ENCODE results near the gene MATCAP1. TPM values are rescaled to one million over a fixed set of nuclear protein-coding genes. Genes with fewer than 3 reads are reported as not detected.

Gene MATCAP1
- total RNA-seq, 2 experiments from 2014 or later: 47.5 to 51.4 TPM

GRCh38 chr16:67186550-67186950 lies 2.8 kb upstream of the MATCAP1 start:
- Mint-ChIP-seq H3K9me3 (no peaks in the 10 kb centered on the region), H3K4me3 (no peak overlapping the region), H3K36me3 (ENCODE audit: low read depth) (no peaks in the 10 kb centered on the region), H3K27me3 (peaks cover 7% of the 10 kb centered on the region), H3K4me1 (peaks cover 20% of the 10 kb centered on the region), H3K27ac (no peak overlapping the region)
- ChIA-PET POLR2A (interaction anchor here (0.6 kb wide), 1 partner anchor 152 kb away, joined by 10 read pairs; no protein-coding TSS in a partner anchor), CTCF (interaction anchor here (0.8 to 1.4 kb wide), 3 partner anchors 169 to 201 kb away, joined by 3 read pairs; no protein-coding TSS in a partner anchor)
- no peak for DNase-seq

GRCh38 chr16:67185651-67186134 lies 1.9 kb upstream of the MATCAP1 start:
- ChIA-PET CTCF (interaction anchor here (0.6 to 5.7 kb wide), 27 partner anchors 10 to 303 kb away, joined by 3 to 30 read pairs (median 4); partner anchors contain the start of genes NOL3 and TMEM208), POLR2A (no interaction called here)
- DNase-seq: no peak
- Mint-ChIP-seq H3K27ac (peak overlapping the region; percentile 69), H3K36me3 (ENCODE audit: low read depth) (no peaks in the 10 kb centered on the region), H3K4me1 (peaks cover 17% of the 10 kb centered on the region), H3K9me3 (no peaks in the 10 kb centered on the region), H3K4me3 (peak overlapping the region; percentile 79), H3K27me3 (peaks cover 7% of the 10 kb centered on the region)

GRCh38 chr16:67184995-67185650 lies 1.4 kb upstream of the MATCAP1 start:
- H3K9me3 Mint-ChIP-seq: no peaks in the 10 kb centered on the region
- DNase-seq: peak; percentile 85
- peaks cover 7% of the 10 kb centered on the region for H3K27me3 Mint-ChIP-seq
- peak overlapping the region; percentile 79 for H3K4me3 Mint-ChIP-seq
- H3K36me3 Mint-ChIP-seq (ENCODE audit: low read depth): no peaks in the 10 kb centered on the region
- H3K27ac Mint-ChIP-seq: peak overlapping the region; percentile 69
- peaks cover 16% of the 10 kb centered on the region for H3K4me1 Mint-ChIP-seq
- ChIA-PET POLR2A (no interaction called here), CTCF (interaction anchor here (0.6 to 5.7 kb wide), 32 partner anchors 9 to 313 kb away, joined by 3 to 30 read pairs (median 4); partner anchors contain the start of genes LRRC36, NOL3 and TMEM208)

GRCh38 chr16:67184453-67184994 lies 761 bp upstream of the MATCAP1 start:
- POLR2A ChIA-PET: no interaction called here
- Mint-ChIP-seq H3K9me3 (no peaks in the 10 kb centered on the region), H3K36me3 (ENCODE audit: low read depth) (no peaks in the 10 kb centered on the region), H3K27me3 (peaks cover 7% of the 10 kb centered on the region), H3K4me3 (peak overlapping the region; percentile 79), H3K4me1 (peaks cover 19% of the 10 kb centered on the region), H3K27ac (no peak overlapping the region)
- CTCF ChIA-PET: interaction anchor here (0.6 to 5.7 kb wide), 28 partner anchors 9 to 314 kb away, joined by 3 to 30 read pairs (median 4); partner anchors contain the start of genes LRRC36, NOL3 and TMEM208
- DNase-seq: no peak

GRCh38 chr16:67183284-67183626 lies 508 bp downstream of the MATCAP1 start:
- Mint-ChIP-seq H3K4me3 (no peak overlapping the region), H3K9me3 (no peaks in the 10 kb centered on the region), H3K36me3 (ENCODE audit: low read depth) (no peaks in the 10 kb centered on the region), H3K27ac (no peak overlapping the region), H3K27me3 (peaks cover 9% of the 10 kb centered on the region), H3K4me1 (peaks cover 30% of the 10 kb centered on the region)
- ChIA-PET POLR2A (no interaction called here), CTCF (interaction anchor here (0.6 to 5.7 kb wide), 7 partner anchors 13 to 229 kb away, joined by 3 to 30 read pairs (median 4); partner anchors contain the start of genes NOL3 and TMEM208)
- no peak for DNase-seq

- Mint-ChIP-seq H3K4me3 (no peak overlapping the region), H3K27ac (no peak overlapping the region), H3K4me1 (peaks cover 38% of the 10 kb centered on the region), H3K36me3 (ENCODE audit: low read depth) (peaks cover 3% of the 10 kb centered on the region), H3K9me3 (no peaks in the 10 kb centered on the region), H3K27me3 (peaks cover 14% of the 10 kb centered on the region)
- CTCF ChIA-PET: interaction anchor here (0.6 to 5.7 kb wide), 6 partner anchors 12 to 237 kb away, joined by 3 to 30 read pairs (median 4); partner anchors contain the start of gene NOL3
- DNase-seq: no peak
- POLR2A ChIA-PET: interaction anchor here (0.7 kb wide), 1 partner anchor 11 kb away, joined by 3 read pairs; the partner anchor contains the start of gene NOL3
These were observed 1.5 kb downstream of the MATCAP1 start for GRCh38 chr16:67182288-67182687.

GRCh38 chr16:67181346-67181745 lies 2.4 kb downstream of the MATCAP1 start:
- peaks cover 3% of the 10 kb centered on the region for H3K36me3 Mint-ChIP-seq (ENCODE audit: low read depth)
- H3K27me3 Mint-ChIP-seq: peaks cover 14% of the 10 kb centered on the region
- no peak for DNase-seq
- peaks cover 43% of the 10 kb centered on the region for H3K4me1 Mint-ChIP-seq
- ChIA-PET CTCF (interaction anchor here (0.6 to 5.7 kb wide), 8 partner anchors 10 to 236 kb away, joined by 3 to 30 read pairs (median 3); partner anchors contain the start of gene HSF4), POLR2A (no interaction called here)
- H3K9me3 Mint-ChIP-seq: no peaks in the 10 kb centered on the region
- no peak overlapping the region for H3K27ac Mint-ChIP-seq
- H3K4me3 Mint-ChIP-seq: no peak overlapping the region

- POLR2A ChIA-PET: no interaction called here
- H3K9me3 Mint-ChIP-seq: no peaks in the 10 kb centered on the region
- H3K36me3 Mint-ChIP-seq (ENCODE audit: low read depth): peaks cover 3% of the 10 kb centered on the region
- no peak overlapping the region for H3K4me3 Mint-ChIP-seq
- CTCF ChIA-PET: interaction anchor here (1.1 to 5.7 kb wide), 3 partner anchors 18 to 254 kb away, joined by 3 to 30 read pairs (median 3); partner anchors contain the start of gene RRAD
- H3K27ac Mint-ChIP-seq: no peak overlapping the region
- peaks cover 10% of the 10 kb centered on the region for H3K27me3 Mint-ChIP-seq
- no peak for DNase-seq
- H3K4me1 Mint-ChIP-seq: peaks cover 37% of the 10 kb centered on the region
These were observed 3.6 kb downstream of the MATCAP1 start for GRCh38 chr16:67180166-67180565.

GRCh38 chr16:67179421-67180080 lies 4.2 kb downstream of the MATCAP1 start:
- POLR2A ChIA-PET: no interaction called here
- Mint-ChIP-seq H3K27me3 (peaks cover 9% of the 10 kb centered on the region), H3K4me3 (no peak overlapping the region), H3K36me3 (ENCODE audit: low read depth) (peaks cover 3% of the 10 kb centered on the region), H3K9me3 (no peaks in the 10 kb centered on the region), H3K4me1 (peaks cover 34% of the 10 kb centered on the region), H3K27ac (no peak overlapping the region)
- CTCF ChIA-PET: interaction anchor here (0.7 to 1.1 kb wide), 2 partner anchors 13 to 254 kb away, joined by 3 read pairs; partner anchors contain the start of gene RRAD
- DNase-seq: no peak

GRCh38 chr16:67177743-67178699 lies 5.7 kb downstream of the MATCAP1 start:
- Mint-ChIP-seq H3K4me1 (peaks cover 44% of the 10 kb centered on the region), H3K27me3 (peaks cover 20% of the 10 kb centered on the region), H3K36me3 (ENCODE audit: low read depth) (peaks cover 6% of the 10 kb centered on the region), H3K27ac (no peak overlapping the region), H3K9me3 (no peaks in the 10 kb centered on the region), H3K4me3 (peak overlapping the region; percentile 52)
- ChIA-PET CTCF (interaction anchor here (0.6 to 11.2 kb wide), 8 partner anchors 7 to 224 kb away, joined by 3 to 137 read pairs (median 6); partner anchors contain the start of genes FBXL8, HSF4, MATCAP1 and TRADD), POLR2A (no interaction called here)
- peak; percentile 67 for DNase-seq

GRCh38 chr16:67176662-67177061 lies 7.1 kb downstream of the MATCAP1 start:
- ChIA-PET CTCF (interaction anchor here (0.7 to 11.2 kb wide), 10 partner anchors 8 to 223 kb away, joined by 3 to 137 read pairs (median 6); partner anchors contain the start of genes FBXL8, HSF4, MATCAP1 and TRADD), POLR2A (no interaction called here)
- H3K27me3 Mint-ChIP-seq: peaks cover 28% of the 10 kb centered on the region
- no peak overlapping the region for H3K4me3 Mint-ChIP-seq
- no peaks in the 10 kb centered on the region for H3K9me3 Mint-ChIP-seq
- no peak overlapping the region for H3K27ac Mint-ChIP-seq
- H3K4me1 Mint-ChIP-seq: peaks cover 50% of the 10 kb centered on the region
- H3K36me3 Mint-ChIP-seq (ENCODE audit: low read depth): peaks cover 8% of the 10 kb centered on the region
- no peak for DNase-seq

Measured in activated CD4-positive, alpha-beta T cell treated with anti-CD3 and anti-CD28 coated beads, Interleukin-2, amount 10 ng/mL, durations not matched to agents 7 days and 5 days (primary cell).